Glomerular endothelial cell (primary cell): Measurements from ENCODE around the gene RNF227. TPM values are rescaled to one million over a fixed set of nuclear protein-coding genes. Genes with fewer than 3 reads are reported as not detected.
"Not testable (repeated sequence)": the region's sequence is repeated elsewhere in the genome, so short reads cannot be mapped to it uniquely, and the experiment has no call there.

Experiments
- DNase-seq: peaks from one replicate; pipeline ENCODE4 v3.0.0-alpha.2; 2011; ENCODE audit warnings: low read depth, low spot score; ENCODE audit errors: extremely low read depth
- total RNA-seq: library from RNA; depleted of rRNA; stranded (reverse); fragments of >200 nt; gene quantifications from 2 replicates; pipeline ENCODE4 v1.2.3, GENCODE V29; 2015

Gene RNF227
- total RNA-seq, 1 donor from 2014 or later = 0.64 TPM

- DNase-seq = no peak
Measured at GRCh38 chr17:7864995-7865650, 51.0 kb downstream of the RNF227 start.

- DNase-seq = not testable (repeated sequence)
Measured at GRCh38 chr17:7864384-7864783, 51.7 kb downstream of the RNF227 start.

Other genes with a start within 250 kb of the RNF227 start
- 87.9 and 94.8 TPM in 2 replicates for gene TP53, start 228.8 kb downstream of the RNF227 start, total RNA-seq
- 5.5 and 9.3 TPM in 2 replicates for gene WRAP53, start 227.8 kb downstream of the RNF227 start, total RNA-seq
- 0.87 and 2.1 TPM in 2 replicates for gene EFNB3, start 211.1 kb downstream of the RNF227 start, total RNA-seq
- not detected in 2 replicates for gene DNAH2, start 198.5 kb downstream of the RNF227 start, total RNA-seq
- gene KDM6B, start 82.1 kb downstream of the RNF227 start, total RNA-seq = 4.9 and 16.3 TPM in 2 replicates
- gene TMEM88, start 61.2 kb downstream of the RNF227 start, total RNA-seq = 24.8 and 46.8 TPM in 2 replicates
- 96.0 and 138 TPM in 2 replicates for gene NAA38, start 58.7 kb downstream of the RNF227 start, total RNA-seq
- 2.7 and 5.8 TPM in 2 replicates for gene CYB5D1, start 58.3 kb downstream of the RNF227 start, total RNA-seq
- gene CHD3, start 27.5 kb downstream of the RNF227 start, total RNA-seq = 66.5 and 142 TPM in 2 replicates
- 0.12 and 2.1 TPM in 2 replicates for gene KCNAB3, start 13.6 kb upstream of the RNF227 start, total RNA-seq
- gene TRAPPC1, start 15.7 kb upstream of the RNF227 start, total RNA-seq = 100 and 142 TPM in 2 replicates
- 16.7 and 18.7 TPM in 2 replicates for gene CNTROB, start 15.9 kb upstream of the RNF227 start, total RNA-seq
- not detected in 2 replicates for gene GUCY2D, start 86.3 kb upstream of the RNF227 start, total RNA-seq
- gene ALOX15B, start 122.8 kb upstream of the RNF227 start, total RNA-seq = not detected in 2 replicates
- not detected in 2 replicates for gene ALOX12B, start 171.4 kb upstream of the RNF227 start, total RNA-seq
- gene ALOXE3, start 202.2 kb upstream of the RNF227 start, total RNA-seq = not detected in 2 replicates
- not detected in 2 replicates for gene HES7, start 207.8 kb upstream of the RNF227 start, total RNA-seq
- 12.5 and 23.7 TPM in 2 replicates for gene PER1, start 236.1 kb upstream of the RNF227 start, total RNA-seq
- gene VAMP2, start 246.7 kb upstream of the RNF227 start, total RNA-seq = 10.6 and 13.2 TPM in 2 replicates